Measurements from ENCODE around the gene ABHD17C.
"Not testable (repeated sequence)": the region's sequence is repeated elsewhere in the genome, so short reads cannot be mapped to it uniquely, and the experiment has no call there.

The ABHD17C gene

DNA sequence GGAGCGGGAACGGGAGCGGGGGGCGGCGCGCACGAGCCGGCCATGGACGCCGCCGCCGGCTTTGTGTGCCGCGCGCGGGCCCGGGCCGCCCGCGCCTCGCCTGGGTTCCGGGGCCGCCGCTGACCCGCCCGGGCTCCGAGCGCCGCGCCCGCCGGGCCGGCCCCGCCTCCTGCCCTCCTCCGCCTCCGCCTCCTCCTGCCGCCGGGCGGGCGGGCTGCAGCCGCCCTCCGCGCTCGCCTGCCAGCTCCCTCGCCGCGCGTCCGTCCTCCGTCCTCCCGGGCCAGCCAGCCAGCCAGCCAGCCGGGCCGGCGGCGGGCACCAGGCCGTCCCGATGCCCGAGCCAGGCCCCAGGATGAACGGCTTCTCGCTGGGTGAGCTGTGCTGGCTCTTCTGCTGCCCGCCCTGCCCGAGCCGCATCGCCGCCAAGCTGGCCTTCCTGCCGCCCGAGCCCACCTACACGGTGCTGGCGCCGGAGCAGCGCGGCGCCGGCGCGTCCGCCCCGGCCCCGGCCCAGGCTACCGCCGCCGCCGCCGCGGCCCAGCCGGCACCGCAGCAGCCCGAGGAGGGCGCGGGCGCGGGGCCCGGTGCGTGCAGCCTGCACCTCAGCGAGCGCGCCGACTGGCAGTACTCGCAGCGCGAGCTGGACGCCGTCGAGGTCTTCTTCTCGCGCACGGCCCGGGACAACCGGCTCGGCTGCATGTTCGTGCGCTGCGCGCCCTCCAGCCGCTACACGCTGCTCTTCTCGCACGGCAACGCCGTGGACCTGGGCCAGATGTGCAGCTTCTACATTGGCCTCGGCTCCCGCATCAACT is at the start of gene ABHD17C:
Gene ABHD17C, plus strand, starts transcription at position 212 of the 812 bp plus-strand sequence. Its CDS starts 120 bp downstream, at position 332.
- H3K36me3 ChIP-seq (ENCODE audit: control insufficient read depth in 1 of 2, insufficient read depth in 2 of 2, low read length in 2 of 2): no peaks in the 10 kb centered on the region
- peak within 1 kb of the TSS; percentile 76 for H3K27ac ChIP-seq (ENCODE audit: low read depth, low read length)
- H3K4me1 ChIP-seq (ENCODE audit: control insufficient read depth in 1 of 2, insufficient read depth in 2 of 2, low read length in 2 of 2): peaks cover 18 to 22% of the 10 kb centered on the region in 2 donors
- no peaks in the 10 kb centered on the region for H3K9me3 ChIP-seq (ENCODE audit: control insufficient read depth in 1 of 2, low read length in 2 of 2)
- peak within 1 kb of the TSS; percentile 73 to 94 for H3K9ac ChIP-seq (ENCODE audit: low read depth in 1 of 2, low read length in 2 of 2)
- H3K4me3 ChIP-seq (ENCODE audit: low read depth in 1 of 2, low read length in 2 of 2): peak within 1 kb of the TSS; percentile 79 to 90
- no peaks in the 10 kb centered on the region for H3K27me3 ChIP-seq (ENCODE audit: control insufficient read depth in 1 of 2, insufficient read depth in 2 of 2, low read length in 2 of 2)

DNA sequence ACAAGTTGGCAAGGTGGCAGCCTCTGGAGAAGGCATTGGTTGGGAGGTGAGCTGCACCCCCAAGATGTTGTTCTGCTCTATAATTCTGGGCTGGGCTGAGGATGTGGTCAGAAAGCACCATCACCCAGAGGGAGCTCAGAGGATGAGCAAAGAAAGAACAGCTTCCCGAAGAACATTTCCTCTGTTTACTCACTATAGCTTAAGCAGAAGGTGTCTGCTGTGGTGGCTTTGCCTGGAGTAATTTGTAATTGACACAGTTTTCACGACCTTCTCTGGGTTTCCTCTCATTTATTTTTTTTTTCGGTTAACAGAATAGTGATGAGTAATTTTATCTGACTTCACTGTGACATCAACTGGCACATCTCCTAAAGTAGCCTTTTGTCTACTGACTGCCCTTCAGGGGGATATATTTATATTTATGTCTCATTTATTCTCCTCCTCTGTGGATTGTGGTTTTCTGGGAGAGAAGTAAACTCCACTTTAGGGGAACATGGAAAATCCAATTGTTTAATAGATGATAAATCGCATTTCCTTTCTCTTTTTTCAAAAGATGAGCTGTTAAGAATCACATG is 49.5 kb upstream of the ABHD17C start:
- Histone ChIP-seq H3K4me3 (ENCODE audit: low read depth in 1 of 2, low read length in 2 of 2) (no peak overlapping the region), H3K9ac (ENCODE audit: low read depth in 1 of 2, low read length in 2 of 2) (no peak overlapping the region), H3K27me3 (ENCODE audit: control insufficient read depth in 1 of 2, insufficient read depth in 2 of 2, low read length in 2 of 2) (no peaks in the 10 kb centered on the region), H3K27ac (ENCODE audit: low read depth, low read length) (no peak overlapping the region), H3K4me1 (ENCODE audit: control insufficient read depth in 1 of 2, insufficient read depth in 2 of 2, low read length in 2 of 2) (no peaks in the 10 kb centered on the region), H3K9me3 (ENCODE audit: control insufficient read depth in 1 of 2, low read length in 2 of 2) (peaks cover 5 to 16% of the 10 kb centered on the region in 2 donors), H3K36me3 (ENCODE audit: control insufficient read depth in 1 of 2, insufficient read depth in 2 of 2, low read length in 2 of 2) (no peaks in the 10 kb centered on the region)

DNA sequence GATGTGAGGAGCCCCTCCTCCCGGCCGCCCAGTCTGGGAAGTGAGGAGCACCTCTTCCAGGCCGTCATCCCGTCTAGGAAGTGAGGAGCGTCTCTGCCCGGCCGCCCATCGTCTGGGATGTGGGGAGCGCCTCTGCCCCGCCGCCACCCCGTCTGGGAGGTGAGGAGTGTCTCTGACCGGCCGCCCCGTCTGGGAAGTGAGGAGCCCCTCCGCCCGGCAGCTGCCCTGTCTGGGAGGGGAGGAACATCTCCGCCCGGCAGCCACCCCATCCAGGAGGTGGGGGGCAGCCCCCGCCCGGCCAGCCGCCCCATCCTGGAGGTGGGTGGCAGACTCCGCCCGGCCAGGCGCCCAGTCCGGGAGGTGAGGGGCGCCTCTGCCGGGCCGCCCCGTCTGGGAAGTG is 47.7 kb upstream of the ABHD17C start:
- not testable (repeated sequence) for H3K9ac ChIP-seq (ENCODE audit: low read depth in 1 of 2, low read length in 2 of 2); H3K4me3 ChIP-seq (ENCODE audit: low read depth in 1 of 2, low read length in 2 of 2); H3K27ac ChIP-seq (ENCODE audit: low read depth, low read length); H3K27me3 ChIP-seq (ENCODE audit: control insufficient read depth in 1 of 2, insufficient read depth in 2 of 2, low read length in 2 of 2); H3K36me3 ChIP-seq (ENCODE audit: control insufficient read depth in 1 of 2, insufficient read depth in 2 of 2, low read length in 2 of 2); H3K4me1 ChIP-seq (ENCODE audit: control insufficient read depth in 1 of 2, insufficient read depth in 2 of 2, low read length in 2 of 2)
- peaks cover 5 to 12% of the 10 kb centered on the region in 2 donors for H3K9me3 ChIP-seq (ENCODE audit: control insufficient read depth in 1 of 2, low read length in 2 of 2)

DNA sequence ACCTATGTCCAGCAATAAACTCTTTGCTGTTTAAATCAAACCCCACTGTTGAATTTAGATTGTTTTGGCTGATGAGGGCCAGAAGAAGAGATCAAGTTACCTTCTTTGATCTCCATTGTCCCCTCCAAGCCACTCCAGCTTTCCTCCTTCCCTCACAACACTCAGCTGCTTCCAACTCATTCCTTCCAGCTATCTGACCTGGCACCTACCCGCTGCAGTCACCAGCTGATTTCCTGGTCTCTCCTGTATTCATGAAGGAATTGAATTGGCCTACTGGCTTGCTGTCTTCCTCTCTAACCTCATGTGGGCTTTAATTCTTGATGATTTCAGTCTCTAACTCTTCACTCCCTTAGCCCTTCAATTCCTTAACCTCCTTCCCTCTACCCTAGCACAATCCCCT is 40.8 kb upstream of the ABHD17C start:
- Histone ChIP-seq H3K9me3 (ENCODE audit: control insufficient read depth in 1 of 2, low read length in 2 of 2) (peaks cover 2 to 5% of the 10 kb centered on the region in 2 donors), H3K36me3 (ENCODE audit: control insufficient read depth in 1 of 2, insufficient read depth in 2 of 2, low read length in 2 of 2) (no peaks in the 10 kb centered on the region), H3K4me1 (ENCODE audit: control insufficient read depth in 1 of 2, insufficient read depth in 2 of 2, low read length in 2 of 2) (peaks cover 0 to 4% of the 10 kb centered on the region in 2 donors), H3K27ac (ENCODE audit: low read depth, low read length) (no peak overlapping the region), H3K9ac (ENCODE audit: low read depth in 1 of 2, low read length in 2 of 2) (no peak overlapping the region), H3K4me3 (ENCODE audit: low read depth in 1 of 2, low read length in 2 of 2) (no peak overlapping the region), H3K27me3 (ENCODE audit: control insufficient read depth in 1 of 2, insufficient read depth in 2 of 2, low read length in 2 of 2) (no peaks in the 10 kb centered on the region)

DNA sequence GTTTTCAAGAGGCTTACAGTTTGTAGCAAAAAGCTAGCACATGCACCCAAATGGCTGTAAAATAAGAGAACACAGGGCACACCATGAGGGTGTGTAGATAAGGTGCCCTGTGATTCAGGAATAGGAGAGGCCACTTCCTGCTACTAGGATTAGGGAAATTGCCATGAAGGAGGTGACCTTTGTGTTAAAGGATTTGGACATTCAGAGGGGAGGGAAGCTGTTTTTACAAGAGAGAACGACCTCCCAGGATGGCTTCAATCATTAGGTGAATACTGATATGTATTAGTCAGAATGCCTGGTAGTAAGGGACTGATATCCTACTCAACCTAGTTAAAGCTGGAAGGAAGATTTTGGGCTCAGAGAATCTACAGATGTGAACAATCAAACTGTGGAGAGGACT is 35.7 kb upstream of the ABHD17C start:
- Histone ChIP-seq H3K9me3 (ENCODE audit: control insufficient read depth in 1 of 2, low read length in 2 of 2) (no peaks in the 10 kb centered on the region), H3K9ac (ENCODE audit: low read depth in 1 of 2, low read length in 2 of 2) (no peak overlapping the region), H3K4me3 (ENCODE audit: low read depth in 1 of 2, low read length in 2 of 2) (no peak overlapping the region), H3K27ac (ENCODE audit: low read depth, low read length) (no peak overlapping the region), H3K36me3 (ENCODE audit: control insufficient read depth in 1 of 2, insufficient read depth in 2 of 2, low read length in 2 of 2) (no peaks in the 10 kb centered on the region), H3K27me3 (ENCODE audit: control insufficient read depth in 1 of 2, insufficient read depth in 2 of 2, low read length in 2 of 2) (no peaks in the 10 kb centered on the region), H3K4me1 (ENCODE audit: control insufficient read depth in 1 of 2, insufficient read depth in 2 of 2, low read length in 2 of 2) (peaks cover 5 to 7% of the 10 kb centered on the region in 2 donors)

DNA sequence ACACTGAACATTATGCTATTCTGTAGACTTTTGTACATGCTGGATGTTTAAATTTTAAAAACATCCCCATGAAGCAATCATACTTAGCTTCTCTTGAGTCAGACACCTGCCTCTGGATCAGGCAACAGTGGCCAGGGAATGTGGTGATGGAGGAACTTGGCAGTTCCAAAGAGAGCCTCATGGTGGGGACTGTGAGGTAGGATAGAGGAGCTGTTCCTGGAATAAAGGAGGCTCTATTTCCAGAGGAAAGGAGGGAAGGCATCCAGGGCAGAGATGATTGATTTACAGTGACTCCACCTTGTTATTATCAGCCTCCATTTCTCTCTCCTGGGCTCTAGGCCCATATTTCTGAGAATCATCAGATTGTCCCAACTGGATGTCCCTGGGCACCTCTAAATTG is 35.0 kb upstream of the ABHD17C start:
- Histone ChIP-seq H3K27ac (ENCODE audit: low read depth, low read length) (no peak overlapping the region), H3K9ac (ENCODE audit: low read depth in 1 of 2, low read length in 2 of 2) (no peak overlapping the region), H3K9me3 (ENCODE audit: control insufficient read depth in 1 of 2, low read length in 2 of 2) (no peaks in the 10 kb centered on the region), H3K4me1 (ENCODE audit: control insufficient read depth in 1 of 2, insufficient read depth in 2 of 2, low read length in 2 of 2) (peaks cover 5 to 7% of the 10 kb centered on the region in 2 donors), H3K4me3 (ENCODE audit: low read depth in 1 of 2, low read length in 2 of 2) (no peak overlapping the region), H3K27me3 (ENCODE audit: control insufficient read depth in 1 of 2, insufficient read depth in 2 of 2, low read length in 2 of 2) (no peaks in the 10 kb centered on the region), H3K36me3 (ENCODE audit: control insufficient read depth in 1 of 2, insufficient read depth in 2 of 2, low read length in 2 of 2) (no peaks in the 10 kb centered on the region)

DNA sequence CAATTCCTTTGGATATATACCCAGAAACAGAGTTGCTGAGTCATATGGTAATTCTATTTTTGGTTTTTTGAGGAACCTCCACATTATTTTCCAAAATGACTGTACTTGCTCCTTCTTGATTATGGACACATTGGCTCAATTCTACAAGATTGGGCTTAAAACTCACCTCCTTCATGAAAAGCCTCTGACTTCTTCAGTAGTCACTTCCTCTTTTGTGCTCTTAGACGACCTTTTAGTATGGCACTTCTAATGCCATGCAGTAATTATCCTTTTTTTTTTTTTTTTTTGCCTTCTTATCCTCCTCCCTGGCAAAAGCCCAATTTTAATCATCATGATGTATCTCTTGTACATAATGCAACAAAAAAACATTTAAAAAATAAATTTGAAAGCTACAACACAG is 33.0 kb upstream of the ABHD17C start:
- no peak overlapping the region for H3K4me3 ChIP-seq (ENCODE audit: low read depth in 1 of 2, low read length in 2 of 2)
- H3K9ac ChIP-seq (ENCODE audit: low read depth in 1 of 2, low read length in 2 of 2): no peak overlapping the region
- H3K4me1 ChIP-seq (ENCODE audit: control insufficient read depth in 1 of 2, insufficient read depth in 2 of 2, low read length in 2 of 2): peaks cover 5 to 7% of the 10 kb centered on the region in 2 donors
- H3K27me3 ChIP-seq (ENCODE audit: control insufficient read depth in 1 of 2, insufficient read depth in 2 of 2, low read length in 2 of 2): no peaks in the 10 kb centered on the region
- no peaks in the 10 kb centered on the region for H3K9me3 ChIP-seq (ENCODE audit: control insufficient read depth in 1 of 2, low read length in 2 of 2)
- H3K27ac ChIP-seq (ENCODE audit: low read depth, low read length): no peak overlapping the region
- H3K36me3 ChIP-seq (ENCODE audit: control insufficient read depth in 1 of 2, insufficient read depth in 2 of 2, low read length in 2 of 2): no peaks in the 10 kb centered on the region

DNA sequence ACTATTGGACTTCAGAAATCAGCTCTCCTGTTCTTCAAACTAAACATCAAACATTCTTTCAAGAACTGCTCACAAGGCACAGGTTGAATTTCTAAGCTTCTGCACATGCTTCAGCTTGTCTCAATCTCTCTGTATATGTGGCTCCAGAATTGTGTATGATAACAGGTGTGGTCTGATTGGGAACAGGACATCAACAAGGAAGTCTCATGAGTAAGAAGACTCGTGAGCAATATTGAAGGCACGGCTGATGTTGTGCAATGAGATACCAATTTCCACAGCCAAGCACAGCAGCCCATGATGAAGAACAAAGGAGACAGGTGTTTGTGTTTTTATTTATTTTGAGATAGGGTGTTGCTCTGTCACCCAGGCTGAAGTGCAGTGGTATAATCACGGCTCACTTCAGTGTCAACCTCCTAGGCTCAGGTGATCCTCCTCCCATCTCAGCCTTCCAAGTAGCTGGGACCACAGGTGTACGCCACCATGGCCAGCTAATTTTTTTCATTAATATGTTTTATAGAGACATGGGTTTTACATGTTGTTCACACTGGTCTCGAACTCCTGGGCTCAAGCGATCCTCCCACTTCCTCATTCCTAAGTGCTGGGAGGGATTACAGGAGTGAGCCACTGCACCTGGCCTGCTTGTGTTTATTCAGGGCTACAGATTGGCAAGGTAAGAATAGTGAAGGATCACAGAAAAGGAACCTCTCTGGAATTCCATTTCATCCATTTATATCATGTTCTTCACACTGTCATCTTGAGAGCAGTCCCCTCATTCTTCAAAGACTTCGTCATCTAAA is 32.2 kb upstream of the ABHD17C start:
- H3K9me3 ChIP-seq (ENCODE audit: control insufficient read depth in 1 of 2, low read length in 2 of 2): no peaks in the 10 kb centered on the region
- no peak overlapping the region for H3K9ac ChIP-seq (ENCODE audit: low read depth in 1 of 2, low read length in 2 of 2)
- H3K27me3 ChIP-seq (ENCODE audit: control insufficient read depth in 1 of 2, insufficient read depth in 2 of 2, low read length in 2 of 2): no peaks in the 10 kb centered on the region
- no peaks in the 10 kb centered on the region for H3K36me3 ChIP-seq (ENCODE audit: control insufficient read depth in 1 of 2, insufficient read depth in 2 of 2, low read length in 2 of 2)
- no peak overlapping the region for H3K4me3 ChIP-seq (ENCODE audit: low read depth in 1 of 2, low read length in 2 of 2)
- H3K27ac ChIP-seq (ENCODE audit: low read depth, low read length): no peak overlapping the region
- H3K4me1 ChIP-seq (ENCODE audit: control insufficient read depth in 1 of 2, insufficient read depth in 2 of 2, low read length in 2 of 2): peaks cover 5 to 7% of the 10 kb centered on the region in 2 donors

DNA sequence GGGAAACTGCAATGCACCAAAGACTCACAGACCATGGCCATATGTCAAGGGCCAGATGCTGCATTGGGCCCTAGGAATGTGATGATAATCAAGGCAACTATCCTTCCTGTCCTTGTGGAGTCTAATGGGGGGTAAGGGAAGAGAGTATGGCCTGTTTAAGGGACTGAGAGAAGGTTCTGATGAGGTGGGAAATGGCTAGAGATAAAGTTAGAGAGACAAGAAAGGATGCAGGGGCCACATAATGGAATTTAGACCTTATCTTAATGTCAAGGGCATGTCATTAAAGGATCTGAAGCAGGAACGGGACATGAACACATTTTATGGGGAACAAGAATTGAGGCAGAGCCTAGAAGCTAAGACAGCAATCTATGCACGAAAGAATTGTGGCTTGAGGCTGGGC is 30.0 kb upstream of the ABHD17C start:
- H3K27ac ChIP-seq (ENCODE audit: low read depth, low read length): no peak overlapping the region
- peaks cover 0 to 3% of the 10 kb centered on the region in 2 donors for H3K4me1 ChIP-seq (ENCODE audit: control insufficient read depth in 1 of 2, insufficient read depth in 2 of 2, low read length in 2 of 2)

DNA sequence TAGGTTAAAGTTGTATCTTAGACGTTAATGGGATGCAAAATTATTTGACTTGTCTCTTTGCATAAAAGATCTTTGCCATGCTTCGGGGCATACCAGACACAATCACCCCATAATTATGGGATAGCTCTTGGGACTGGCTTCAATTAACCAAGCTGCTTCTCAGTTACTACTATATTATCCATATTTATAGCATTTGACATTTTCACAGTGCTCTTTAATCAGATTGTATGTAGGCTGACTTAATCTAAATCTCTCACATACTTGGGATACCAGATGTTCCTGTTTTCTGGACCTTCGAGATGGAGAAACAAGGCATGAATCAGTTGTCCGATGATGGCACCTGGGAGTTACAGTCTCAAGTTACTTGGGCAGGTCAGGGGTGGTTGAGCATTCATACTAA is 27.2 kb upstream of the ABHD17C start:
- Histone ChIP-seq H3K4me3 (ENCODE audit: low read depth in 1 of 2, low read length in 2 of 2) (no peak overlapping the region), H3K9ac (ENCODE audit: low read depth in 1 of 2, low read length in 2 of 2) (no peak overlapping the region), H3K36me3 (ENCODE audit: control insufficient read depth in 1 of 2, insufficient read depth in 2 of 2, low read length in 2 of 2) (no peaks in the 10 kb centered on the region)

More for the DNA sequence above, 30.0 kb upstream of the ABHD17C start:
- no peak overlapping the region for H3K4me3 ChIP-seq (ENCODE audit: low read depth in 1 of 2, low read length in 2 of 2)
- no peak overlapping the region for H3K9ac ChIP-seq (ENCODE audit: low read depth in 1 of 2, low read length in 2 of 2)
- no peaks in the 10 kb centered on the region for H3K36me3 ChIP-seq (ENCODE audit: control insufficient read depth in 1 of 2, insufficient read depth in 2 of 2, low read length in 2 of 2)
- no peaks in the 10 kb centered on the region for H3K9me3 ChIP-seq (ENCODE audit: control insufficient read depth in 1 of 2, low read length in 2 of 2)
- H3K27me3 ChIP-seq (ENCODE audit: control insufficient read depth in 1 of 2, insufficient read depth in 2 of 2, low read length in 2 of 2): no peaks in the 10 kb centered on the region

More for the DNA sequence above, 27.2 kb upstream of the ABHD17C start:
- H3K4me1 ChIP-seq (ENCODE audit: control insufficient read depth in 1 of 2, insufficient read depth in 2 of 2, low read length in 2 of 2): no peaks in the 10 kb centered on the region
- no peak overlapping the region for H3K27ac ChIP-seq (ENCODE audit: low read depth, low read length)
- no peaks in the 10 kb centered on the region for H3K9me3 ChIP-seq (ENCODE audit: control insufficient read depth in 1 of 2, low read length in 2 of 2)
- no peaks in the 10 kb centered on the region for H3K27me3 ChIP-seq (ENCODE audit: control insufficient read depth in 1 of 2, insufficient read depth in 2 of 2, low read length in 2 of 2)
